Neural cell (in vitro differentiated cells): ENCODE measurements around the gene SDR42E1.

Experiments used
- CTCF ChIP-seq: fragments of 450-650 bp; IDR thresholded peaks from 2 replicates; pipeline ENCODE4 v1.5.1; 2014; ENCODE audit warnings: antibody characterized with exemption, mild to moderate bottlenecking, moderate library complexity; ENCODE audit not compliant: poor library complexity, severe bottlenecking
- EP300 ChIP-seq: fragments of 450-650 bp; conservative IDR thresholded peaks from 2 replicates; pipeline ENCODE4 v1.6.1; 2014; ENCODE audit warnings: antibody characterized with exemption, mild to moderate bottlenecking, moderate library complexity; ENCODE audit not compliant: poor library complexity, severe bottlenecking
- EZH2 ChIP-seq: fragments of 200-600, 300-800 bp; shearing (Covaris generic), sonication (generic); IDR thresholded peaks from 2 replicates; pipeline ENCODE4 v1.6.1; 2014; ENCODE audit warnings: antibody characterized with exemption, low read length, borderline replicate concordance, mild to moderate bottlenecking; ENCODE audit not compliant: insufficient read depth, poor library complexity, severe bottlenecking
- MXI1 ChIP-seq: fragments of 450-650 bp; conservative IDR thresholded peaks from 2 replicates; pipeline ENCODE4 v1.6.1; 2014; ENCODE audit warnings: antibody characterized with exemption, mild to moderate bottlenecking; ENCODE audit not compliant: poor library complexity, severe bottlenecking
- POLR2AphosphoS5 ChIP-seq: IDR thresholded peaks from 2 replicates; pipeline ENCODE4 v1.6.1; 2012
- RAD21 ChIP-seq: fragments of 450-650 bp; conservative IDR thresholded peaks from 2 replicates; pipeline ENCODE4 v1.6.1; 2014; ENCODE audit warnings: antibody characterized with exemption, mild to moderate bottlenecking, moderate library complexity
- REST ChIP-seq: IDR thresholded peaks from 2 replicates; pipeline ENCODE4 v1.6.1; 2012; ENCODE audit warnings: borderline replicate concordance

- TF ChIP-seq CTCF (no peak), REST (no peak), POLR2AphosphoS5 (no peak), MXI1 (no peak), RAD21 (no peak), EZH2 (no peak), EP300 (no peak)
Measured at GRCh38 chr16:82010649-82011048, 621 bp downstream of the SDR42E1 start.
